ENCODE measurements around the gene AKAP13.
"Not testable (repeated sequence)": the region's sequence is repeated elsewhere in the genome, so short reads cannot be mapped to it uniquely, and the experiment has no call there.

AKAP13 gene

GRCh38 chr15:85351501-85351900 lies 28.9 kb upstream of the AKAP13 start:
- not testable (repeated sequence) for H3K4me3 ChIP-seq (ENCODE audit: low read length); H3K4me1 ChIP-seq (ENCODE audit: control insufficient read depth, insufficient read depth, low read length); H3K9me3 ChIP-seq (ENCODE audit: control insufficient read depth, low read length); H3K36me3 ChIP-seq (ENCODE audit: control insufficient read depth, insufficient read depth, low read length, severe bottlenecking); DNase-seq (ENCODE audit: low read depth); H3K27me3 ChIP-seq (replicated peaks; ENCODE audit: control insufficient read depth, insufficient read depth, low read length); H3K9ac ChIP-seq (ENCODE audit: low read length)

- no peak for DNase-seq (ENCODE audit: low read depth)
- Histone ChIP-seq H3K4me1 (ENCODE audit: control insufficient read depth, insufficient read depth, low read length) (peaks cover 5% of the 10 kb centered on the region), H3K9me3 (ENCODE audit: control insufficient read depth, low read length) (no peaks in the 10 kb centered on the region), H3K4me3 (ENCODE audit: low read length) (no peak overlapping the region), H3K36me3 (ENCODE audit: control insufficient read depth, insufficient read depth, low read length, severe bottlenecking) (no peaks in the 10 kb centered on the region), H3K9ac (ENCODE audit: low read length) (no peak overlapping the region), H3K27me3 (replicated peaks; ENCODE audit: control insufficient read depth, insufficient read depth, low read length) (no peaks in the 10 kb centered on the region)
Measured at GRCh38 chr15:85351965-85352364, 28.4 kb upstream of the AKAP13 start.

- no peaks in the 10 kb centered on the region for H3K36me3 ChIP-seq (ENCODE audit: control insufficient read depth, insufficient read depth, low read length, severe bottlenecking)
Measured at GRCh38 chr15:85353516-85353915, 26.9 kb upstream of the AKAP13 start.

GRCh38 chr15:85354461-85354860 lies 25.9 kb upstream of the AKAP13 start:
- peak; percentile 36 for DNase-seq (ENCODE audit: low read depth)
- Histone ChIP-seq H3K9me3 (ENCODE audit: control insufficient read depth, low read length) (no peaks in the 10 kb centered on the region), H3K9ac (ENCODE audit: low read length) (no peak overlapping the region), H3K27me3 (replicated peaks; ENCODE audit: control insufficient read depth, insufficient read depth, low read length) (no peaks in the 10 kb centered on the region), H3K4me3 (ENCODE audit: low read length) (no peak overlapping the region), H3K36me3 (ENCODE audit: control insufficient read depth, insufficient read depth, low read length, severe bottlenecking) (no peaks in the 10 kb centered on the region), H3K4me1 (ENCODE audit: control insufficient read depth, insufficient read depth, low read length) (peaks cover 19% of the 10 kb centered on the region)

More at GRCh38 chr15:85353516-85353915, 26.9 kb upstream of the AKAP13 start:
- H3K9ac ChIP-seq (ENCODE audit: low read length), result no peak overlapping the region
- H3K4me3 ChIP-seq (ENCODE audit: low read length), result no peak overlapping the region
- DNase-seq (ENCODE audit: low read depth), result no peak
- no peaks in the 10 kb centered on the region for H3K9me3 ChIP-seq (ENCODE audit: control insufficient read depth, low read length)
- H3K27me3 ChIP-seq (replicated peaks; ENCODE audit: control insufficient read depth, insufficient read depth, low read length), result no peaks in the 10 kb centered on the region
- H3K4me1 ChIP-seq (ENCODE audit: control insufficient read depth, insufficient read depth, low read length), result peaks cover 18% of the 10 kb centered on the region

GRCh38 chr15:85354948-85355347 lies 25.5 kb upstream of the AKAP13 start:
- H3K4me1 ChIP-seq (ENCODE audit: control insufficient read depth, insufficient read depth, low read length), result peaks cover 19% of the 10 kb centered on the region
- H3K4me3 ChIP-seq (ENCODE audit: low read length), result no peak overlapping the region
- H3K36me3 ChIP-seq (ENCODE audit: control insufficient read depth, insufficient read depth, low read length, severe bottlenecking), result no peaks in the 10 kb centered on the region
- no peak overlapping the region for H3K9ac ChIP-seq (ENCODE audit: low read length)
- H3K27me3 ChIP-seq (replicated peaks; ENCODE audit: control insufficient read depth, insufficient read depth, low read length), result no peaks in the 10 kb centered on the region
- DNase-seq (ENCODE audit: low read depth), result no peak
- H3K9me3 ChIP-seq (ENCODE audit: control insufficient read depth, low read length), result no peaks in the 10 kb centered on the region

GRCh38 chr15:85356276-85356675 lies 24.1 kb upstream of the AKAP13 start:
- Histone ChIP-seq H3K27me3 (replicated peaks; ENCODE audit: control insufficient read depth, insufficient read depth, low read length) (no peaks in the 10 kb centered on the region), H3K4me3 (ENCODE audit: low read length) (no peak overlapping the region), H3K9ac (ENCODE audit: low read length) (no peak overlapping the region), H3K9me3 (ENCODE audit: control insufficient read depth, low read length) (no peaks in the 10 kb centered on the region), H3K36me3 (ENCODE audit: control insufficient read depth, insufficient read depth, low read length, severe bottlenecking) (no peaks in the 10 kb centered on the region), H3K4me1 (ENCODE audit: control insufficient read depth, insufficient read depth, low read length) (peaks cover 19% of the 10 kb centered on the region)
- no peak for DNase-seq (ENCODE audit: low read depth)

GRCh38 chr15:85361323-85361722 lies 19.1 kb upstream of the AKAP13 start:
- Histone ChIP-seq H3K4me1 (ENCODE audit: control insufficient read depth, insufficient read depth, low read length) (peaks cover 14% of the 10 kb centered on the region), H3K27me3 (replicated peaks; ENCODE audit: control insufficient read depth, insufficient read depth, low read length) (no peaks in the 10 kb centered on the region), H3K9ac (ENCODE audit: low read length) (no peak overlapping the region), H3K4me3 (ENCODE audit: low read length) (no peak overlapping the region), H3K9me3 (ENCODE audit: control insufficient read depth, low read length) (no peaks in the 10 kb centered on the region), H3K36me3 (ENCODE audit: control insufficient read depth, insufficient read depth, low read length, severe bottlenecking) (no peaks in the 10 kb centered on the region)
- DNase-seq (ENCODE audit: low read depth), result no peak

GRCh38 chr15:85362436-85363081 lies 17.8 kb upstream of the AKAP13 start:
- Histone ChIP-seq H3K9ac (ENCODE audit: low read length) (no peak overlapping the region), H3K4me3 (ENCODE audit: low read length) (no peak overlapping the region), H3K36me3 (ENCODE audit: control insufficient read depth, insufficient read depth, low read length, severe bottlenecking) (no peaks in the 10 kb centered on the region), H3K4me1 (ENCODE audit: control insufficient read depth, insufficient read depth, low read length) (peaks cover 9% of the 10 kb centered on the region), H3K9me3 (ENCODE audit: control insufficient read depth, low read length) (no peaks in the 10 kb centered on the region), H3K27me3 (replicated peaks; ENCODE audit: control insufficient read depth, insufficient read depth, low read length) (no peaks in the 10 kb centered on the region)
- no peak for DNase-seq (ENCODE audit: low read depth)

- Histone ChIP-seq H3K4me1 (ENCODE audit: control insufficient read depth, insufficient read depth, low read length) (no peaks in the 10 kb centered on the region), H3K27me3 (replicated peaks; ENCODE audit: control insufficient read depth, insufficient read depth, low read length) (no peaks in the 10 kb centered on the region), H3K36me3 (ENCODE audit: control insufficient read depth, insufficient read depth, low read length, severe bottlenecking) (no peaks in the 10 kb centered on the region), H3K9ac (ENCODE audit: low read length) (no peak overlapping the region), H3K9me3 (ENCODE audit: control insufficient read depth, low read length) (no peaks in the 10 kb centered on the region), H3K4me3 (ENCODE audit: low read length) (no peak overlapping the region)
- no peak for DNase-seq (ENCODE audit: low read depth)
Measured at GRCh38 chr15:85365980-85366379, 14.4 kb upstream of the AKAP13 start.

- no peak overlapping the region for H3K9ac ChIP-seq (ENCODE audit: low read length)
Measured at GRCh38 chr15:85367741-85368140, 12.7 kb upstream of the AKAP13 start.

GRCh38 chr15:85374831-85375230 lies 5.6 kb upstream of the AKAP13 start:
- Histone ChIP-seq H3K4me1 (ENCODE audit: control insufficient read depth, insufficient read depth, low read length) (no peaks in the 10 kb centered on the region), H3K4me3 (ENCODE audit: low read length) (no peak overlapping the region), H3K9ac (ENCODE audit: low read length) (no peak overlapping the region), H3K36me3 (ENCODE audit: control insufficient read depth, insufficient read depth, low read length, severe bottlenecking) (no peaks in the 10 kb centered on the region), H3K27me3 (replicated peaks; ENCODE audit: control insufficient read depth, insufficient read depth, low read length) (no peaks in the 10 kb centered on the region), H3K9me3 (ENCODE audit: control insufficient read depth, low read length) (no peaks in the 10 kb centered on the region)
- DNase-seq (ENCODE audit: low read depth), result no peak

More at GRCh38 chr15:85367741-85368140, 12.7 kb upstream of the AKAP13 start:
- H3K9me3 ChIP-seq (ENCODE audit: control insufficient read depth, low read length), result no peaks in the 10 kb centered on the region
- H3K4me3 ChIP-seq (ENCODE audit: low read length), result no peak overlapping the region
- H3K4me1 ChIP-seq (ENCODE audit: control insufficient read depth, insufficient read depth, low read length), result no peaks in the 10 kb centered on the region
- H3K36me3 ChIP-seq (ENCODE audit: control insufficient read depth, insufficient read depth, low read length, severe bottlenecking), result no peaks in the 10 kb centered on the region
- DNase-seq (ENCODE audit: low read depth), result no peak
- H3K27me3 ChIP-seq (replicated peaks; ENCODE audit: control insufficient read depth, insufficient read depth, low read length), result no peaks in the 10 kb centered on the region

GRCh38 chr15:85377269-85377668 lies 3.1 kb upstream of the AKAP13 start:
- peaks cover 6% of the 10 kb centered on the region for H3K4me1 ChIP-seq (ENCODE audit: control insufficient read depth, insufficient read depth, low read length)
- no peaks in the 10 kb centered on the region for H3K36me3 ChIP-seq (ENCODE audit: control insufficient read depth, insufficient read depth, low read length, severe bottlenecking)
- H3K9me3 ChIP-seq (ENCODE audit: control insufficient read depth, low read length), result no peaks in the 10 kb centered on the region
- no peak overlapping the region for H3K9ac ChIP-seq (ENCODE audit: low read length)
- no peak overlapping the region for H3K4me3 ChIP-seq (ENCODE audit: low read length)
- no peaks in the 10 kb centered on the region for H3K27me3 ChIP-seq (replicated peaks; ENCODE audit: control insufficient read depth, insufficient read depth, low read length)
- DNase-seq (ENCODE audit: low read depth), result no peak
